IPS-18a (cell line): Measurements from ENCODE around the gene THAP7.
"Not testable (repeated sequence)": the region's sequence is repeated elsewhere in the genome, so short reads cannot be mapped to it uniquely, and the experiment has no call there.

Experiments used
- H3K27ac ChIP-seq: one replicate; pipeline ENCODE4 v1.5.1; 2013; ENCODE audit warnings: low read length
- H3K27me3 ChIP-seq: one replicate; pipeline ENCODE4 v1.6.1; 2013; ENCODE audit warnings: mild to moderate bottlenecking, low read length; ENCODE audit not compliant: control insufficient read depth, insufficient read depth
- H3K36me3 ChIP-seq: one replicate; pipeline ENCODE4 v1.6.1; 2013; ENCODE audit warnings: low read depth, low read length; ENCODE audit not compliant: control insufficient read depth
- H3K4me1 ChIP-seq: one replicate; pipeline ENCODE4 v1.6.1; 2013; ENCODE audit warnings: low read depth, low read length; ENCODE audit not compliant: control insufficient read depth
- H3K4me3 ChIP-seq: one replicate; pipeline ENCODE4 v1.5.1; 2013; ENCODE audit warnings: low read length
- H3K9ac ChIP-seq: one replicate; pipeline ENCODE4 v1.6.1; 2013; ENCODE audit warnings: mild to moderate bottlenecking, low read length, moderate library complexity
- H3K9me3 ChIP-seq: one replicate; pipeline ENCODE4 v1.6.1; 2013; ENCODE audit warnings: low read depth, low read length; ENCODE audit not compliant: control insufficient read depth

The THAP7 gene

DNA sequence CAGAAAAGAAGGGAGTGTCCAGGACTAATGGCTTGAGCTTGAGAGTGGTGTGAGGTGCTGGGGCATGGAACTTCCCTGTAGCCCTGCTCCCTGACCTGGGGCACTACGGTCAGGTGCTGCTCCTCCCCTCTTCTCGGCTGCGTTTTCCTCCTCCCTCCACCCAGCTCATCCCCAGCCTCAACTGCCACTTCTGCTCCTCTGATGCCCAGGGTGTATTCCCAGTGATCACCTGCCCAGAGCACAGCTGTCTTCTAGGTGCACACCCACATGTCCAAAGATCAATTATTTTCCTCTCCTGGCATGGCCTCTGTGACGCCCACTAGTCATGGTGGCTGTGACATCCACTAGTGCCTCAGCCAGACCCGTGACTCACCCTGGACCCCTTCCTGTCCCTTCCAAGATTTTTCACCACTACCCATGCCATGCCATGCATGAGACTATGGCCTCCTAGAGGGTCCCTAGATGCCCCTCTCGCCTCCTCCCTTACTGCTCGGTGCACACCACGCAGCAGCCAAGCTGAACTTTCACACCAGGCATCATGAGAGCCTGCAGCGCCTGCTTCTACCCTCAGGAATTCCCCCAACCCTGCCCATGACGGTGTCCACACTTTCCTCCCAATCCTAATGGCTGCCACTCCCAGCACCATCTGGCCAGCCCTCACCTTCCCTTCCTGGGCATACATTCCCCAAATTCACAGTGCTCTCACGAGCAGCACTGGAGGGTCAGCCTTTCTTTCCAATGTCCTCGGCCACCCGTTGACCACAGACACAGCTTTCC lies 14.9 kb upstream of the THAP7 start:
- no peaks in the 10 kb centered on the region for H3K9me3 ChIP-seq
- peaks cover 4% of the 10 kb centered on the region for H3K27me3 ChIP-seq
- H3K4me1 ChIP-seq, result peaks cover 12% of the 10 kb centered on the region
- no peak overlapping the region for H3K9ac ChIP-seq
- no peak overlapping the region for H3K27ac ChIP-seq
- no peaks in the 10 kb centered on the region for H3K36me3 ChIP-seq
- H3K4me3 ChIP-seq, result no peak overlapping the region

DNA sequence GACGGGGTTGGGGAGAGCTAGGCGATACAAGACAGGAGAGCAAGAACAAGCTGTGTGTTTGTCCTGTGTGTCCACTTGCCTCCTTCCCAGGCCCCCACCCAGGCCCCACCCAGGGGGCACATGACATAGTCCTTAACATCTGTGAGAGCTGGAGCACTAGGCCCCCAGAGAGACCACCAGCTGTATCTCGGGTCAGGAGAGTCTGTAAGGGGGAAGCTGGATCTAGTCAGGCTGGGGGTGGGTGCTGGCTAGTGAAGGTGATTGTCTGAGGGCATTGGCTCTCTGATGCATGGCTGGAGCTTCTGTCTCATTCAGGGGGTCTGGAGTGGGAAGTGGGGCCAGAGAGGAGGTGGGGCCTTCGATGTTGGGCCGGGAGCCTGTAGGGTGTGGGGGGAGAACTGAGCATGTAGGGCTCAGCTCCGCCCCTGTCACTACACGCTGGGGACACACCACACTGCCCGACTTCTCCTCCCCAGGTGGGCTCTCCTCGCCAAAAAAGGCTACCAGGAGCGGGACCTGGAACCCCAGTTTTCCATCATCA lies 13.6 kb upstream of the THAP7 start:
- H3K4me3 ChIP-seq, result no peak overlapping the region
- peaks cover 13% of the 10 kb centered on the region for H3K4me1 ChIP-seq
- H3K27me3 ChIP-seq, result peaks cover 4% of the 10 kb centered on the region
- H3K9ac ChIP-seq, result no peak overlapping the region
- H3K9me3 ChIP-seq, result no peaks in the 10 kb centered on the region
- H3K27ac ChIP-seq, result no peak overlapping the region
- H3K36me3 ChIP-seq, result no peaks in the 10 kb centered on the region

DNA sequence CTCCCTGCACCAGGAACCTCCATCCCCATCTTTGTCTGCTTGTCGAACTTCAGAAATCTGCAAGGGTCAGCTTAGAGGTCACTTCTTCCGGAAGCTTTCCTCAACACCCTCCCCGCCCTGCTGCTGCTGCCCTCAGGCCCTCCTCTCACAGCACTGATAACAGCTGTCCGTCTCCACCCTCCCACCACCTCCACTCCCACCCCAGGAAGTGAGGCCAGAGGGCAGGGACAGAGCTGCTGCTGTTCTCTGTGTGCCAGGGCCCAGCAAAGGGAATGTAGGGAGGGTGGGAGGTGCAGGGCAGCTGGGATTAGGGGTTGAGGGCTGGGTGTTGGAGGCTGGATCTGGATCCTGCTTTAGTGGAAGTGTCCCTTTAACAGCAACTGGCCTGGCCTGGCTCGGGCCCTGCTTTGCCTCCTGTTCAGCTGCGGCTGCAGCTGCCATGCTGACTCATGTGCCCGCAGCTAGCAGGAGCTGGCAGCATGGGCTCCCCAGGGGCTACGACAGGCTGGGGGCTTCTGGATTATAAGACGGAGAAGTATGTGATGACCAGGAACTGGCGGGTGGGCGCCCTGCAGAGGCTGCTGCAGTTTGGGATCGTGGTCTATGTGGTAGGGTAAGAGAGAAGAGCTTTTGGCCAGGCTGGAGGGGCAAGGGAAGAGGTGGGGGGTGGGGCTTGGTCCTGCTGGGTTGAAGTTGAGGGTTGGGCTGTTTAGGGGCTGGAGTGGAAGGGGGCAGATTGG lies 13.0 kb upstream of the THAP7 start, which contains the start of gene P2RX6:
Gene P2RX6 (plus strand): TSS at position 440 of the 740 bp plus-strand sequence. CDS start 10 bp downstream, at position 450.
- Histone ChIP-seq H3K36me3 (no peaks in the 10 kb centered on the region), H3K27me3 (peaks cover 4% of the 10 kb centered on the region), H3K4me3 (peak within 1 kb of the TSS; percentile 71), H3K9me3 (no peaks in the 10 kb centered on the region), H3K4me1 (peaks cover 19% of the 10 kb centered on the region), H3K9ac (peak within 1 kb of the TSS; percentile 44), H3K27ac (no peak within 1 kb of the TSS)

DNA sequence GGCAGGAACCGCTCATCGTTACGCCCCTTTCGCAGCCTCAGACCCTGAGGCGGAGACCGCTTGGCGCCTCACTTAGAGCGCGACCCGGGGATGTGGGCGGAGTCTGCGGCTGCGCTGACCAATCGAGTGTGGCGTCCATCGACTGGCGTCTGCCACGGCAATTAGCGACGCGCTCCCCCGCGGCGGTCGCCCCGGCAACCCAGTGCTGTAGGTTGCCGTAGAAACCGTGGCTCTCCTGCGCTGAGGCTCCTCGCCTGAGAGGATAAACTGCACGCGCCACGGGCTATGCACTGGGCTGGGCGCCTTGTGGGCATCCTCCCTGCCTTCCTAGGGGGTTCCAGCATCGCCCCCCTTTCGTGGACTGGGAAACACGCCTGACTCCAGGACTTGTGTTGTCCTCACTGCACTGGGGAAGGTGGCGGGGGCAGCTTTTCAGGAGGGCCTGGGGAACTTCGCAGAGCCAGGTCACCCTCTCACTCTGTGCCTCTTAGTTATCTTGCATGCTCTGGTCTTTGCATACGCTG lies 12.3 kb upstream of the THAP7 start:
- Histone ChIP-seq H3K36me3 (no peaks in the 10 kb centered on the region), H3K9ac (peak overlapping the region; percentile 44), H3K27me3 (peaks cover 4% of the 10 kb centered on the region), H3K27ac (no peak overlapping the region), H3K4me1 (peaks cover 22% of the 10 kb centered on the region), H3K4me3 (peak overlapping the region; percentile 71), H3K9me3 (no peaks in the 10 kb centered on the region)

DNA sequence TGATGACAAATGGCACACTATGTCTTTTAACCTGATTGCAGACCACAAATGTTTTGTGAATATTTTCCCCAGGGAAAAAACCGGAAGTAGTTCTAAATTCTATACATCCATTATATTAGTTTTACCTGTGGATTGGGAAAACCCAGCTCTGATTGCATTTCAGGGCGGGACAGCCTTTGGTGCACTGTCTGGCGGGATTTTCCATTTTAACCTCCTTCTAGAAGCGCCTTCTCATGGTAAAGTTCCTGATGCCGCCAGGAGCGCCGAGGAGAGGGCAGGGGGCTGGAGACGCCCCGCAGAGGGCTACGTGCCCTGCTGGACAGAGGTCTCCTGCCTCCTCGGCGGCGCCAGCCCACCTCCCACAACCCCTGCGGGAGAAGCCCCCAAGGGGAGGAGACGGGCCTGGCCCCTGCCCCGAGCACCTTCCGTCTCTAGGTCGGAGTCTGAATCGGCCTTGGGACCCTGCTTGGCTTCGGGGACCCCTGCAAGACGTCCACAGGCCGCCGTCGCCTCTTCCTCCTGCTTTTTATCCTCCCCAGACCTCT lies 11.8 kb upstream of the THAP7 start:
- peaks cover 4% of the 10 kb centered on the region for H3K27me3 ChIP-seq
- H3K4me3 ChIP-seq, result peak overlapping the region; percentile 71
- no peaks in the 10 kb centered on the region for H3K9me3 ChIP-seq
- peak overlapping the region; percentile 44 for H3K9ac ChIP-seq
- H3K36me3 ChIP-seq, result no peaks in the 10 kb centered on the region
- H3K27ac ChIP-seq, result no peak overlapping the region
- H3K4me1 ChIP-seq, result peaks cover 22% of the 10 kb centered on the region

DNA sequence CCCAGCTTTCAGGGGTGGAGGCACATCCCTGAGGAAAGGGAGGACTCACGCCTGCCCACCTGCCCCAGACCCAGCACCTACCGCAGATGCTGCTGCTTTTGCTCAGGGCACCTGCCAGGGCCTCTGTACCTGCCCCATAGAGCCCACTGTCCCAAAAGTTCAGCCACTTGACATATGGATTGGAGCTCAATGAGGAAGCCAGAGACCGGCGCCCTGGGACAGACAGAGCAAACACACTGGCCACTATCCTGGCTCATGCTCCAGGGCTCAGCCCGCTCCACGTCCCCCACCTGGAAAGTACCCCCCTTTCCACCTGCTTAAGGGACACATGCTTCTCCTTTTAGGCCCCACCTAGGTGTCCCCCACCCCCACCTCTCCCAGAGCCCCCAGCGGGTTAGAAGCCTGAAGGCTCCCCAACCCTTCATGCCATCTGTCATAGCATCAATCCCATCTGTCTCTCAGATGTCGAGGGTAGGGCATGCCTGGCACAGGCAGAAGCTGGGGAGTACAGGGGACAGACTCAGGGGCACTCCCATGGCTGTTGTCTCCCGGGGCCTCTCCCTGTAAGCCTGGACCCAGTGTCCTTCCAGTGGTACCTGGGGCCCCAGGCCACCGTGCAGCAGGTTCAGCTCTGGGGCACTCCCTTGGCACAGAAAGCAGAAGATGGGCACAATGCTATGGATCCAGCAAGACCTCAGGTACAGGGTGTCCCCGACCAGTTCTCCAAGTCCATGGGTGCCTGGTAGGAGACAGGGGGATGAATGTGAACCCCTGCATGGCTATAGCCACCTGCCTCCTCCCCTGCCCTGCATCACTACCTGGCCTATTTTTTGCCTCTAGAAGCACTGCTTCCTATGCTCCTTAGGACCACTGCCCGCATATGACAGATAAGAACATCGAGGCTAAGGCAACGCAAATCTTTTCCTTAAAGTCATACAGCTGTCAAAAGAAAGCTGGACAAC lies 10.8 kb upstream of the THAP7 start:
- H3K4me1 ChIP-seq, result peaks cover 22% of the 10 kb centered on the region
- H3K9ac ChIP-seq, result no peak overlapping the region
- H3K27ac ChIP-seq, result no peak overlapping the region
- H3K27me3 ChIP-seq, result peaks cover 4% of the 10 kb centered on the region
- H3K9me3 ChIP-seq, result no peaks in the 10 kb centered on the region
- H3K36me3 ChIP-seq, result no peaks in the 10 kb centered on the region
- H3K4me3 ChIP-seq, result no peak overlapping the region

DNA sequence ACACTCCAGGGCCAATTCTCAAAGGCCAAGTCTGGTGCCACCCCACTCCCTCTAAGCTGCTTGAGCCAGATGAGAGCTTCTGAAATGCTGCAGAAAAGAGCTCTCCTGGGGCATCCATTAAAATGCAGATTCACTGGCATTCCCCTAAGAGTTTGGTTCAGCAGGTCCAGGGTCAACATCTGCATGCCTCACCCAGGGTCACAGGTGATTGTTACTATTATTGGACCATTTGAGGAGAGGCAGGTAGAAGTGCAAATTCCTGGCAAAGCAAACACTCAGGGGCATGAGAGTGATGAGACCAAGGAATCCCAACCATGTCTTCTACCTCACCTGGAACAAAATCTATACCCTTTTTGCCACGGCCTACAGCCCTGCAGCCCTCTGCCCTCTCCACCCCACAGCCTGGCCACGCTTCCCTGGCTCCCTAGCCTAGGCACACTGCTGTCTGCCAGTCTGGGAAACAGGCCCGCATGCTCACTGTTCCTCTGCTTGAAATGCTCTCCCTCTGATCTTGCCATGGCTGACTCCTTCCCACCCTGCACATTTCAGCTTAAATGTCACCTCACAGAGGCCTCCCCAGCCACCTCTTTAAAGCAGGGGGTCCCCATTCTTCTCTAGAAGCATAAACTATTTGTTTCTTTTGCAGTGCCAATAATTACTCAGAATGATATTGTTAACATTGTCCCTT lies 8.7 kb upstream of the THAP7 start:
- no peak overlapping the region for H3K27ac ChIP-seq
- H3K9ac ChIP-seq, result no peak overlapping the region
- no peaks in the 10 kb centered on the region for H3K9me3 ChIP-seq
- H3K4me1 ChIP-seq, result peaks cover 22% of the 10 kb centered on the region
- no peaks in the 10 kb centered on the region for H3K36me3 ChIP-seq
- H3K4me3 ChIP-seq, result peak overlapping the region; percentile 12
- H3K27me3 ChIP-seq, result peaks cover 4% of the 10 kb centered on the region

DNA sequence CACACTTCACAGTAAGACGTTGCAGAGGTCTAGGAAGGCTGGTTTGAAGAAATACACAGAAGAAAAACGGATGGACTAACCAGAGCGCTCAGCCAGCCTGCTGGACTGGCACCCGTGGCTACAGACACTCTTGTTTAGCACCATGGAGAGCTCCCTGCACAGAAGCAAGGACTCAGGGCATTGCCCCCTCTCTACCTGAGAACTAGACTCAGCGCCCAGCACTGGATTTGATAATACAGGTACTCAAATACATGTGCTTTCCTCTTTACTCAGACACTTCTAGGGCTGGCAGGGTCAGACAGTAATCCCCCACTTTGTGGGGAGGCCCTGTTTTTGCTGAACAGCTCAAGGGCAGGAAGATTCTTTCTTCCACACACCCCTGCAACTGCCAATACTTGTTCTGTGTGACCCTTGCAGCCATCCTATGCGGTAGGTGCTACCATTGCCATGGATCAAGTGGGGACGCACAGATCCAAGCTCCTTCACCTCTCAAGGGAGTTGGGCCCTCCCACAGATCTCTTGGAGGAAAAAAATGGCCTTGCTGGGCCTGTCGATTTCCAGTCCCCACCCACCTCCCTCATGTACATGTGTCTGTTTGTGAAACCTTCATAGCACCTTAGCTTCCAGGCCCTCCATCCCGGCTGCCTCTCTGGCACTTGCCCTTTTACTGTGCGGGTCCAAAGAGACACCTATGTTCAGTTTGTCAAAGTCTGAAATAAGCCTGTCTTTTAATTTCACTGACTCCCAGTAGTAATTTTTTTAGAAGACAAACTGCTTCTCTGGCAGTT lies 7.9 kb upstream of the THAP7 start:
- Histone ChIP-seq H3K9ac (no peak overlapping the region), H3K4me3 (peak overlapping the region; percentile 12)

DNA sequence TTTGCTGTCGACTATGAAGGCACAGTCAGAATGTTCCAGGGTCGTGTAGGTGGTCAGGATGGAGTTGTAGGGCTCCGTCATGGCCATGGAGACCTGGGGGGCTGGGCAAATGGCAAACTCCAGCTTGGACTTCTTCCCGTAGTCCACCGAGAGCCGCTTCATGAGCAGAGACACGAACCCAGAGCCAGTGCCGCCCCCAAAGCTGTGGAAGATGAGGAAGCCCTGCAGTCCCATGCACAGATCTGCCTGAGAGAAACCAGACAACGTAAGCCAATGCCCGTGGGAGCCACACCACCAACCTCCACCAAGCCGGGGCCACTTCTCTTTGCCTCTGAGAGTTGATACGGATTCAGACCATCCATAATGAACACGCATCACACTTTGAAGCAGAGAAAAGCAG lies 7.3 kb upstream of the THAP7 start:
- not testable (repeated sequence) for H3K4me3 ChIP-seq, H3K36me3 ChIP-seq, H3K9ac ChIP-seq, H3K27ac ChIP-seq, H3K9me3 ChIP-seq, H3K27me3 ChIP-seq
- peaks cover 14% of the 10 kb centered on the region for H3K4me1 ChIP-seq

More for the DNA sequence above, 7.9 kb upstream of the THAP7 start:
- H3K4me1 ChIP-seq, result peaks cover 19% of the 10 kb centered on the region
- no peak overlapping the region for H3K27ac ChIP-seq
- no peaks in the 10 kb centered on the region for H3K9me3 ChIP-seq
- no peaks in the 10 kb centered on the region for H3K36me3 ChIP-seq
- peaks cover 4% of the 10 kb centered on the region for H3K27me3 ChIP-seq

DNA sequence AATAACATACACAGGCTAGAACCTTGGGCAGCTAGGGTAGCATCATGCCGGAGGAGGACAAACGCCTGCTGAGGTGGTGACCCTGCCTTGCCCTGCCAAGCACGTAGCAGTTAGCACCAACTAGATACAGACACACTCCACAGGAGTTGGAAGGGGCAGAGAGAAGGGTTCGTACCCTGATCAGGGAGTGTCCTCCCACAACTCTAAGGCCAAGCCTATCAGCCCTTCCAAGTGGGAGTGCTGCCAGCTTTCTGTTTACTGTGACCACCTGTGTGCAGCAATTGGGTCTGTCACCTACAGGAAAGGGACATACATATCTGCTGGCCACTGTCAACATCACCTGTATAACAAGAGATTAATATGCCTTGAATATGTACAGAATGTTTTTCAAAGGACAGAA lies 1.9 kb upstream of the THAP7 start:
- Histone ChIP-seq H3K4me3 (no peak overlapping the region), H3K9me3 (no peaks in the 10 kb centered on the region), H3K9ac (no peak overlapping the region), H3K4me1 (peaks cover 11% of the 10 kb centered on the region), H3K27me3 (no peaks in the 10 kb centered on the region), H3K36me3 (peaks cover 4% of the 10 kb centered on the region), H3K27ac (no peak overlapping the region)
